Esophagus muscularis mucosa (tissue), 4 donors: ENCODE results near the gene RNF11. TPM values are rescaled to one million over a fixed set of nuclear protein-coding genes. Genes with fewer than 3 reads are reported as not detected.

Experiments used
- DNase-seq: peaks from one replicate; pipeline ENCODE4 v3.0.0-alpha.2; 2017; ENCODE audit errors: extremely low spot score
- H3K27ac ChIP-seq, 4 donors: fragments of 200-600 bp; sonication (generic); replicated peaks in 1 of 4; 1 replicate in 3 of 4; 2 replicates in 1 of 4; pipeline ENCODE4 v1.5.1; 2016 to 2019; ENCODE audit warnings: mild to moderate bottlenecking in 1 of 4
- H3K27me3 ChIP-seq, 4 donors: fragments of 200-600 bp; sonication (generic); one replicate each; pipeline versions ENCODE4 v1.5.1 to v1.6.0; 2016 to 2019
- H3K36me3 ChIP-seq, 4 donors: fragments of 200-600 bp; sonication (generic); one replicate each; pipeline ENCODE4 v1.5.1; 2016 to 2019
- H3K4me1 ChIP-seq, 4 donors: fragments of 200-600 bp; sonication (generic); one replicate each; pipeline ENCODE4 v1.5.1; 2016 to 2019
- H3K4me3 ChIP-seq, 4 donors: fragments of 200-600 bp; sonication (generic); 1 replicate in 2 of 4; 2 replicates in 2 of 4; pipeline ENCODE4 v1.5.1; 2016 to 2019; ENCODE audit warnings: mild to moderate bottlenecking in 4 of 4, moderate library complexity in 1 of 4
- H3K9me3 ChIP-seq, 4 donors: fragments of 200-600 bp; sonication (generic); 1 replicate in 3 of 4; 2 replicates in 1 of 4; pipeline ENCODE4 v1.5.1; 2016 to 2019
- CTCF ChIP-seq, 3 experiments: fragments of 200-600 bp in 2 of 3; fragments of 450-650 bp in 1 of 3; sonication (generic) in 2 of 3; IDR thresholded peaks; one replicate each; pipeline ENCODE4 v1.5.1; 2017 to 2019; ENCODE audit warnings: antibody characterized with exemption in 3 of 3, mild to moderate bottlenecking in 2 of 3, moderate library complexity in 1 of 3
- EP300 ChIP-seq: sonication (generic); formaldehyde crosslinking; IDR thresholded peaks from one replicate; pipeline ENCODE4 v1.6.1; 2017; ENCODE audit warnings: antibody characterized with exemption
- POLR2A ChIP-seq: fragments of 450-650 bp; IDR thresholded peaks from one replicate; pipeline ENCODE4 v1.6.1; 2017; ENCODE audit warnings: antibody characterized with exemption, moderate library complexity, mild to moderate bottlenecking, low read depth
- POLR2AphosphoS5 ChIP-seq, 2 donors: sonication (generic); formaldehyde crosslinking; IDR thresholded peaks; one replicate each; pipeline ENCODE4 v1.6.1; 2017; ENCODE audit warnings: antibody characterized with exemption in 2 of 2
- WGBS: methylation state at CpG from one replicate; pipeline ENCODE4 v1.1.5; 2018; 5-methylcytosine and 5-hydroxymethylcytosine counted together
- intact Hi-C: fragments of 100-400 bp; cut with DNase I; formaldehyde crosslinking; loops from one replicate; pipeline ENCODE4 v1.15.1; 2023
- total RNA-seq, 4 donors: library from RNA; depleted of rRNA; stranded (reverse); fragments of >200 nt; gene quantifications; one replicate each; pipeline versions ENCODE4 v1.1.0 to v1.2.1, GENCODE V29; 2016

RNF11 gene
- total RNA-seq, 4 donors from 2014 or later, result 101 to 141 (median 115) TPM

DNA sequence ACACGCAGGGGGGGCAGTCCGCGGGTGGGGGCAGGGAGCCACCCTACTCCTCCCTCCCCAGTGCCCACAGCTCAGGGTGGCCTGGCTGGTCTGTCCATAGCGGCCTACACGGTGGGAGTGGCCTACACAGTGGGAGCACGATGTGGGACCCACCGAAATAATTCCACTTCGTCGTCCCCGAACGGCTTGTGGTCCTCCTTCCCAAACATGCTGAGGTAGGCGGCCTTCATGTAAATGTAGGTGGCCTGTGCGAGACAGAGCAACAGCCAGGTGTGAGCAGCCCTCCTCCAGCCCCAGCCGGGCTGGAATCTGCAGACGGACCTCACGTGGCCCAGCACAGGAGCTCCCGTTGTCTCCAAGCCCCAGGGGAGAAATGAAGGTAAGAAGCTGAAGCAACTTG is 59.9 kb downstream of the RNF11 start:
- Histone ChIP-seq H3K4me1 (peaks cover 12 to 17% (median 14%) of the 10 kb centered on the region in 4 donors), H3K9me3 (no peaks in the 10 kb centered on the region), H3K27ac (no peak overlapping the region), H3K4me3 (no peak overlapping the region), H3K27me3 (peaks cover 0 to 12% (median 0%) of the 10 kb centered on the region in 4 donors), H3K36me3 (no peaks in the 10 kb centered on the region)
- WGBS, result 91% methylated on average over 16 of the region's 17 CpGs
- intact Hi-C loops, result loop anchor here (2.0 to 10.0 kb wide), 2 partner anchors 61 to 103 kb away; partner anchors contain the start of gene RNF11
- TF ChIP-seq POLR2A (no peak), EP300 (no peak), CTCF (IDR thresholded peaks at IDR 0.05) (no peak), POLR2AphosphoS5 (IDR thresholded peaks at IDR 0.05) (no peak)
- no peak for DNase-seq

- intact Hi-C loops, result loop anchor here (2.0 to 10.0 kb wide), 2 partner anchors 62 to 104 kb away; partner anchors contain the start of gene RNF11
- Histone ChIP-seq H3K4me3 (peak overlapping the region; percentile 51 to 61 (median 56)), H3K27me3 (peaks cover 0 to 12% (median 0%) of the 10 kb centered on the region in 4 donors), H3K36me3 (no peaks in the 10 kb centered on the region), H3K4me1 (peaks cover 12 to 17% (median 14%) of the 10 kb centered on the region in 4 donors), H3K27ac (no peak overlapping the region), H3K9me3 (no peaks in the 10 kb centered on the region)
- TF ChIP-seq CTCF (IDR thresholded peaks at IDR 0.05), result peak; percentile 88 to 99 (median 88)
- peak in 1 of 2 donors; percentile 43 for TF ChIP-seq POLR2AphosphoS5 (IDR thresholded peaks at IDR 0.05)
- no peak for TF ChIP-seq EP300
- no peak for TF ChIP-seq POLR2A
- DNase-seq, result no peak
- WGBS, result 51% methylated on average over 17 of the region's 33 CpGs
Observed at GRCh38 chr1:51296383-51297357, 60.6 kb downstream of the RNF11 start.

DNA sequence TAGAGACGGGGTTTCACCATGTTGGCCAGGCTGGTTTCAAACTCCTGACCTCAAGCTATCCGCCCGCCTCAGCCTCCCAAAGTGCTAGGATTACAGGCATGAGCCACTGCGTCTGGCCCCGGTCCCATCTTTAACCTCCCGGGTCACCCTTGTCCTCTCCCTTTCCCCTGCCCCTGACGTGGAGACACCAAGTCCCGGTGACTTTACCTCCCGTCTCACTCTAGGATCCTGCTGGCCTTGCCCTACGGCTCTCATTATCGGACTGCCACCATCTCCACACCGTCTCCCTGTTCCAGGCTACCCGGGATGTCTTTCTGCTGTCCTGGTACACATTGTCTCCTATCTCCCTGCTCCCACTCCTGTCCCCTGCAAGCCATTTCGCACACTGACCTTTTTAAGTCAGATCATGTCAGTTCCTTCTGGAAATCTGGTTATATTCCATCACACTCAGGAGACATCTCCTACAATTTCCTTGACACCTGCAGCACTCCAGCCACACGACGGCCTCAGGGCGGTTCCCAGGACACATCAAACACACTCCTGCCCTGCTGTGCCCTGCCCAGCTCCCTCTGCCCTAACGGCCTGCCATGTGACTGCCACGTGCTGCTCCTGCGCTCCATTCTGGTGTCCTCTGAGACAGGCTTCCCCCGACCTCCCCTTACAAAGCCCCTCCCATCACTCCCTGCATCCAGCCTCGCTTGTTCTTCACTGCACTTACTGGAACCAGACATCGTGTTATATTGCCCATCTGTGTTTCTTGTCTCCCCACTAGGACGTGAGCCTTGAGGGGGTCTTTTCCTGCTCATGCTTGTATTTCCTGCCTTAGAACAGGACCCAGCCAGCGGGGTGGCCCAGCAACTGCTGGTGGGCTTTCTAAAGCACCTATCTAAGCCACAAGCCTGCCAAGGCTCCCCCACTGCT is 61.6 kb downstream of the RNF11 start:
- TF ChIP-seq EP300 (no peak), CTCF (IDR thresholded peaks at IDR 0.05) (no peak), POLR2A (no peak), POLR2AphosphoS5 (IDR thresholded peaks at IDR 0.05) (no peak)
- H3K4me1 ChIP-seq, result peaks cover 12 to 17% (median 14%) of the 10 kb centered on the region in 4 donors
- H3K27ac ChIP-seq, result no peak overlapping the region
- H3K27me3 ChIP-seq, result peaks cover 0 to 12% (median 0%) of the 10 kb centered on the region in 4 donors
- 87% methylated on average over 25 of the region's 25 CpGs for WGBS
- intact Hi-C loops, result loop anchor here (2.0 to 10.0 kb wide), 2 partner anchors 63 to 105 kb away; partner anchors contain the start of gene RNF11
- H3K36me3 ChIP-seq, result no peaks in the 10 kb centered on the region
- peak overlapping the region; percentile 51 to 61 (median 56) for H3K4me3 ChIP-seq
- DNase-seq, result no peak
- H3K9me3 ChIP-seq, result no peaks in the 10 kb centered on the region

DNA sequence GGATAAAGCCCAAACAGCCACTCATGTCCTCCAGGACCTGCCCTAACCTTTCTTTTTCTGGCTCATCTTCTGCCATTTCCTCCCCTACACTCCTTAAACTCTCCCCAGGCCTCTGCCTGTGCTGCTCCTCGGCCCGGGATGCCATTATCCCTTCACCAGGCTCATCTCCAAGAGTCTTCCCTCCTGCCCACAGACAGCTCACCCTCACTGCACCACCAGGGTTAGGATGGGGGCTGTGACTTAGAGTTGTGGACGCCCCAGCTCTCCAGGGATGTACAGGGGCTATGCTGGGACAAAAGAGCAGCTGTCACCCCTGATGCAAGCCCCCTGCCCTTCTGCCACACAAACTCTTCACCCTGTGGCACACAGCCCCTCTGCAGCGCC is 62.2 kb downstream of the RNF11 start:
- 92% methylated on average over 4 of the region's 4 CpGs for WGBS
- TF ChIP-seq POLR2A, result no peak
- no peak for TF ChIP-seq EP300
- no peak for TF ChIP-seq POLR2AphosphoS5 (IDR thresholded peaks at IDR 0.05)
- TF ChIP-seq CTCF (IDR thresholded peaks at IDR 0.05), result no peak
- intact Hi-C loops, result loop anchor here (10.0 kb wide), 1 partner anchor 64 kb away; the partner anchor contains the start of gene RNF11

More for the DNA sequence above, 62.2 kb downstream of the RNF11 start:
- peaks cover 12 to 17% (median 14%) of the 10 kb centered on the region in 4 donors for H3K4me1 ChIP-seq
- no peaks in the 10 kb centered on the region for H3K36me3 ChIP-seq
- DNase-seq, result no peak
- no peak overlapping the region for H3K4me3 ChIP-seq
- no peaks in the 10 kb centered on the region for H3K9me3 ChIP-seq
- peaks cover 0 to 12% (median 0%) of the 10 kb centered on the region in 4 donors for H3K27me3 ChIP-seq
- no peak overlapping the region for H3K27ac ChIP-seq
